HG03571 (cell line): ENCODE results near the gene CRELD2.
"Not testable (repeated sequence)": the region's sequence is repeated elsewhere in the genome, so short reads cannot be mapped to it uniquely, and the experiment has no call there.

Experiments used
- ATAC-seq: cut with Tn5 transposase; IDR thresholded peaks from one replicate; pipeline ENCODE4 v1.9.1; 2021; ENCODE audit not compliant: unreplicated experiment

CRELD2 gene

DNA sequence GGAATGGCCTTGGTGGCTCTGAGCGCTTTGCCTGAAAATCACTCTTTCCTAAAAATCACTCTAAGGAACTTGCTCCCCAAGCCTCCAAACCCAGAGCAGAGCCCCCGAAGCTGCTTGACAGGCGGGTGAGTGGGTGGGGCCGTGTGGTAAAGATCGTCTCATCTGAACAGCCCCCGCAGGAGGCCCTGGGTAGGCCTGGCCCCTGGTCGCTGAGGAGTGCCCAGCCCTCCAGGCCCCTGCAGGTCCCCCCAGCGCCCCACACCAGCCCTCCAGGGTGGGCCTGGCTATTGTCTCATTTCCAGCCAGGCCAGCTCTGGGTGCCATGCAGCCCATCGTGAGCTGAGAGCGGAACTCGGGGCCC is 25.0 kb downstream of the CRELD2 start:
- no peak for ATAC-seq

DNA sequence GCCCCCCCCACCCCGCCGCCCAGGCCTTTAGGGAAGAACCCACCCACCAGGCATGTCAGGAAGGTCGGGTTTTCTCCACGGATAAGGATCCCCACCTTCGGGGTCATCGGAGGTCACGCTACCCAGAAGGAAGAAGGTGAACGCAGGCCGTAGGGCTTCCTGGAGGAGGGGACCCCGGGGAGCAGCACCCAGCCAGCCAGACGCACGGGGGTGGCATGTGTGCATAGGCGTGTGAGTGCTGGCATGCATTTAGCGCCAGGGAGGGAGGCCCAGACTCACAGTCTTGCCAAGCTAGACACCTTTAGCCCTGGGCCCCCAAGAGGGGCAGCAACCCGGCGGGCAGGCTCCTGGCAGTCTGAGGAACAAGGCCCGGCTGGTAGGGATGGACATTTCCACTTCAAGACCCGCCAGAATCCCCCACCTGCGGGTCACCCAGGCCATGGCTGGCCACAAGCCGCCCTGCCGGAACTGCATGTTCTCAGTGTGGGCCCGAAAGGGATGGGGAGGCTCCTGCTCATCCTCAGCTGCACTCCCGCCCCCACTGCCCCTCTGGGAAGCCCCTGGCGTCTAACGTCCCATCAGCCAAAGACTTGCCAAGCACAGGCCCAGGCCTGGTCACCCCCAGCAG is 25.5 kb downstream of the CRELD2 start:
- no peak for ATAC-seq

DNA sequence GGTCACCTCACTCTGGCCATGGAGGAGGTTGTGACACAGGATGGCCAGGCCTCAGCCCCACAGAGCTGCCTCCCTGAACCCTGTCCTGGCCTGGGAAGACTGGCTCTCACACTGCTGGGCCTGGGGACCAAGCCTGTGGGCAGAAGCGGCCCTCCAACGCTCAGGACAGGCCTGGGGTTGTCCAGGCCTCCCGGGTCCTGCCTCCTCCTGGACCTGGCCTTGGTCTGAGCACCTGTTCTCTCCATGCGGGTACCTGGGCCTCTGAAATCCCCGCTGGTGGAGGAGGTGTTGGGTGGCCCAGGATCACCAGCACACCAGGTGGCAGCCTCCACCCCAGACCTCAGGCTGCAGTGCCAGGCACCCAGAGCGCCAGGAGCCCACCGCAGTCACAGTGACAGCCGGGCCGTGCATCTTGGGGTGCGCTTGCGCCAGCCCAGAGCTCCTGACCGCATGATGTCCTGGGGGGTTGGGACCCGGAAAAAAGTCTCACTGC is 26.0 kb downstream of the CRELD2 start:
- ATAC-seq, result no peak

DNA sequence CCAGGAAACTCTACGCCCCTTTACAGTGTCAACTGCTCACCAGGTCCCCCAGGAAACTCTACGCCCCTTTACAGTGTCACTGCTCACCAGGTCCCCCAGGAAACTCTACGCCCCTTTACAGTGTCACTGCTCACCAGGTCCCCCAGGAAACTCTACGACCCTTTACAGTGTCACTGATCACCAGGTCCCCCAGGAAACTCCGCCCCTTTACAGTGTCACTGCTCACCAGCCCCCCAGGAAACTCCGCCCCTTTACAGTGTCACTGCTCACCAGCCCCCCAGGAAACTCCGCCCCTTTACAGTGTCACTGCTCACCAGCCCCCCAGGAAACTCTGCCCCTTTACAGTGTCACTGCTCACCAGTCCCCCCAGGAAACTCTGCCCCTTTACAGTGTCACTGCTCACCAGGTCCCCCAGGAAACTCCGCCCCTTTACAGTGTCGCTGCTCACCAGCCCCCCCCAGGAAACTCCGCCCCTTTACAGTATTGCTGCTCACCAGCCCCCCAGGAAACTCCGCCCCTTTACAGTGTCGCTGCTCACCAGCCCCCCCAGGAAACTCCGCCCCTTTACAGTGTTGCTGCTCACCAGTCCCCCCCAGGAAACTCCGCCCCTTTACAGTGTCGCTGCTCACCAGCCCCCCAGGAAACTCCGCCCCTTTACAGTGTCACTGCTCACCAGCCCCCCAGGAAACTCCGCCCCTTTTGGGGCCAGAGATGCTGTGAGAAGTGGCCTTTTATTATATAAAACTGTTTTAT is 26.8 kb downstream of the CRELD2 start:
- ATAC-seq, result not testable (repeated sequence)

DNA sequence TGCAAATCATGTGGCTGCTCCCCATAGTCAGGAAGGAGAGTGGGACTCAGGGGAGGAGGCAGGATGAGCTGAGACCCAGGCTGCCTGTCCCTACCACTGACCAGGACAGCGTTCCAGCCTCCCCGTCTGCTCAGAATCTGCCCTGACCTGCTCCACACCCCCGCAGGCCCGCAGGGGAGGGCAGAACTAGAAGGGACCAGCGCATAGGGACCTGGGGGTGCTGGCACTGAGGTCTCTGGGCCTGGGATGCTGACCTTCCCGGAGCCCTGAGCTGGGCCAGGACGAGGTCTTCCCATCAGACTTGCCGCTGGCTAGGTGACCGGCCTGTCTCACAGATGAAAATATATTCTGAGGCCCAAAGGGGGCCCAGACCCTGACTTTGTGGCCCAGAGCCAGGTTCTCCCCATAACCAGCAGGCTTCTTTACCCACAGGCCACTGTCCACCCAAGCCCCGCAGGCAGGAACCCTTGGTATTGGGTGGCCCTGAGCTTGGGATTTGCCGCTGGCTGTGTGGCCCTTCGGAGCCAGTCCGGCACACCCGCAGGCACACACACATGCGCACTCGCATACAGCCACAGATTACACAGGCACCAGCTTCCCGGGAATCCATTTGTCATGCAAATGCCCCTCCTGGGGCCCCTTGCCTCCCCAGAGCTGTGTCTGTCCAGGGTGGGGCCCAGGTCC is 28.3 kb downstream of the CRELD2 start:
- no peak for ATAC-seq

DNA sequence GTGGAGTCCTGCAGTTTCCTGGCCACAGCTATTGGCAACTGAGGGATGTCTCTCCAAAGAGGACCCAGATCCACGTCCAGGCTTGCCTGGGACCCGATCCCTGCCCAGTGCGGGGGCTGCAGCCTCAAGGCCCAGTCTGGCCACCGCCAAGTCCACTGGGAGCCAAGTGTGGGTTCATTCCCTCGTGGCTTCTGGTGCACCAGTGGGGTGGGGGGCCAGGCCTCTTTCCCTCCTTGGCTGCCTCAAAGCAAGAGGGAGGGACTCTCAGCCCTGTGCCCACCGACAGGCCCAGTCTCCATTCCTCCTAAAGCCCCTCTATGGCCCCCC is 28.8 kb downstream of the CRELD2 start:
- no peak for ATAC-seq

DNA sequence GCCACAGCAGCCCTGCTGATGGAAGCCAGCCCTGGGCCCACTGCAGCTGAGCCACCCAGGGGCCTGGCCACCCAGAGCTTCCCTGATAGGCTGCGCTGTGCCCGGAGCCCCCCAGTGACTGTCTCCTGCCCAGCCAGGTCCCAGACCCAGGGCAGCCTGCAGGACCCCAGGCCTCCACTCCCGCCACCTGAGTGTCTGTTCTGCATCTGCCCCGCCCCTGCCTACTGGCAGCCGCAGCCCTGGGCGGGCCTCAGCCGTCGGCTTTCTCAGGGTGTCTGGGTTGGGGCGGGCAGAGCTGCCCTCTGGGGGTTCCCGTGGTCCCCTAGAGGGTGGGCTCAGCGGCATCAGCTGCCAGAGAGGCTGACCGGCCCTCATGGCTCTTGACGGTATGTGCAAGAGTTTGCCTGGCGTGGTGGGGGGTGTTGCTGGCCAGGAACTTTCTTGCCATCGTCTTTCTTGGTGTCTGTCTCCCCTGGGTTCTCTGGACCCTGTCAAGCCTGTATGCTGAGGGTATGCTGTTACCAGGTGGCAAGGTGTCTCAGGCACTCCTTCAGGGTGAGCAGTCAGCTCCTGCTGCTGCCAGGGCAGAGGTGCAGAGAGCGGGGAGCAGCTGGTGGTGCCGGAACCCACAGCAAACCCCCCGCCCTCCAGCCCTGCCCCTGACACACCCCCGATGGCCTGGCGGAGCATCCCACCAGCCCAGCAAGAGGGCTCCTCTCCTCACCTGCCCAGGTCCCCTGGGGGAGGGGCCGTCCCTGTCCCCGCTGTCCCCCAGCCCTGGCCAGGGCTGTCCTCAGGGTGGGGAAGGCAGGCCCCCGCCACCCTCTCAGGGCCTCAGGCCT is 29.9 kb downstream of the CRELD2 start:
- no peak for ATAC-seq

DNA sequence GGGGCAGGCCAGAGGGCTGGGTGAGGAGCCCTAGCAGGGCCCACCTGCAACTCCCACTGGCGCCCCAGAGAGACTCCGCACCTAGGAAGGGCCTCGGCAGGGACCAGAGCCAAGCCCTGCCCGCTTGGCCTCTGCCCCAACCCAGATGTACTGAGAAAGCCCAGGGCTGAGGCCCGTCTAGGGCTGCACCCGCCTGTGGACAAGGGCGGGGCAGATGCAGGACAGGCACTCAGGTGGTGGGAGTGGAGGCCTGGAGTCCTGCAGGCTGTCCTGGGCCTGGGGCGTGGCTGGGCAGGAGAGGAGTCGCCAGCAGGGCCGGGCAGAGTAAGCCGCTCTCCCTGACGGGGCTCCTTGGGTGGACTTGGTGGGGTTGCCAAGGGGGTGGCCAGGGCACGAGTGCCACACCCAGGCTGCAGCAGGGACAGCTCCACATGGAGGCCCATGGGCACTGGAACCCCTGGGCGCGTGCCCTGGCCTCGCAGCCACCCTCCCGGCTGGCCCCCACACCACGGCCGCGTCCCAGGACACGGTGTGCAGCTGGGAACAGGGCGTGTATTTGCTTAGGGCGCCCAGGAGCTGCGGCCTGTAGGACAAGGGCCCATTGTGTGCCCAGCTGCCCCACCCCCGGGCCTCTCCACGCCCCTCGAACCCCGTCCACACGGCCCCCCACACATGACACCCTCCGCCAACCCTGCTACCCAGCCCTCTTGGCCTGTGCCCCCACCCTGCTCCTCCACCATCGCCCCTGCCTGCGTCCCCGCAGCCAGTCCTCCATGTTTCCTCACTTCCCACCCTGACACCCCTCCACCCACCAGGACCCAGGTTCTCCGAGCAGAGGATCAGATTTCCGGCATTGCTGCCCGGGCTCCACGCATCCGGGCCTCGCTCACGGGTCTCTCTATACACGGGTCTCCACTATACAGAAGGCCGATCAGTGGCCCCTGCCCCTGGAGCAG is 30.8 kb downstream of the CRELD2 start:
- ATAC-seq, result no peak

DNA sequence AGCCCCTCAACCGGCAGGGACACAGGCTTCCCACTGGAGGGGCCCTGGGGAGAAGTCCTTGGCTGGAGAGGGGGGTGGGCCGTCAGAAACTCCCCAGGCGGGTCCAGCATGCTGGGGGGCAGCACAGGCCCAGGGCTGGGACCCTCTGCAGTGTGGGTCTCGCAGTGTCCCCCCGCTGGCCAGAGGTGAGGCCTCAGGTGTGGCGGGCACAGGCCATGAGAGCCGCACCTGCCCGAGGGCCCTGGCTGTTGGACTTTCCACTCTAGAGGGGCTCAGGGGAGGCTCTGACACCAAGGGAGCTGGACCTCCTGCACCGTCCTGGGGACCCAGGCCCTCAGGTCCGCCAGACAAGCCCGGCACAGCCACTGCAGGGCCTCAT is 31.5 kb downstream of the CRELD2 start:
- no peak for ATAC-seq

DNA sequence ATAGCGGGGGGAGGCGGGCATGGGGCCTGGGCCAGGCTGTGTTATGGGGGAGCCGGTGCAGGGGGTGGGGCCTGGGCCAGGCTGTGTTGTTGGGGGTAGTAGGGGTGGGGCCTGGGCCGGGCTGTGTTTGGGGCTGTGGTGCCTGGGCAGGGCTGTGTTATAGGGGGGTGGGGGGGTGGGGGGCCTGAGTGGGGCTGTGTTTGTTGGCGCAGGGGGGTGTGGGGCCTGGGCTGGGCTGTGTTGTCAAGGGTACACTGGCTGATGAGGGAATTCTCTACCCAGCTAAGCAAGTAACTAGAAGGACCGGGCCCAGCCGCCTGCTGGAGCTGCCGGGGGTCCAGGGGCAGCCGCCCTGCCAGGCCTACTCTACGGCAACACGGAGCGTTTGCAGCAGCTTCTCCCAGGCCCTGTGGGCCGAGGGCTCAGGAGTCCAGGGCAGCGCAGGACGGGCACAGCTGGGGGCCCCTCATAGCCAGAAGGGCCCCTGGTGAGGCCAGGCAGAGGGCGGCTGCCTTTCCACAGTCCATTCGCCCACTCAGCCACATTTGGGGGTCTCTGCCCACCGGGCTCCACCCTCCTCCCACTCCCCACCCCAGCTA is 32.1 kb downstream of the CRELD2 start:
- no peak for ATAC-seq

DNA sequence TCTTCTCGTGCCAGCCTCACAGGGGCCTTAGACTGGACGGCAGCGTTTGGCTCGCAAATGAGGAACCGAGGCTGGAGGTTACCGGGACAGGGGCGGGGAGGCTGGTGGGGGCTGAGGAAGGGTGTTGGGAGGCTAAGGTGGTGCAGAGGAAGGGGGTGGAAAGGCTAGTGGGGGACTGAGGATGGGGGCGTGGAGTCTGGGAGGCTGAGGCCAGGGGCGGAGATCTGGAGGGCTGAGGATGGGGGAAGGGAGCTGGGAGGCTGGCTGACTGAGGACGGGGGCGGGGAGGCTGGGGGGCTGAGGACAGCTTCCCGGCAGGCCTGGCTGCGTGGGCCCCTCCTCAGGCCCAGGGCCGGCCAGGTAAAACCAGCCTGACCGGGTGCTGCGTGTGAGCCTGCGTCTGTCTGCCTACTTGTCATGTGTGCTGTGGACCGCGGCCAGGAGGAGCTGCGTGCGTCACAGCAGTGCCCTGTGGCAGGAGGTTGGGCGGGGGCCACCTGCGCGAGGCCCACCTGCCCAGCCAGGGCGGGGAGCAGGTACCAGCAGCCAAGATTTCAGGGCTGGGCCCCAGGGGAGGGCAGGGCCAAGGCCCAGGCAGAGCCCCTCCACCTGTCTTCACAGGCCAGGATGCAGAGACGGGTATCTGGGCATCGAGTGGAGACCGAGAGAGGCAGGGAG is 32.7 kb downstream of the CRELD2 start:
- ATAC-seq, result no peak

DNA sequence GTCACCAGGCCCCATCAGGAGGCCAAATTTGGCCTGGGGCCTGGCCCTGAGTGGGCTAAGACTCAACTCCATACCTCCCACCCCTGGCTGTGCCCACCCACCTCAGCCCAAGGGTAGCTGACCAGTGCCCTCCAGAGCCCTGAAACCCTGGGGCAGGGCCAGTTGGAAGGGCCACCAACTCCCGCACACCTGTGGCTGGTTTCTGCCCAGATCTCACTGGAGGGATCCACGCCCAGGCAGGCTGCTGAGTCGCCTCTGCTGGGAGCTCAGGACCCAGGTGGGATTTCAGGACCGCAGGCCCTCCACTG is 33.2 kb downstream of the CRELD2 start:
- no peak for ATAC-seq

DNA sequence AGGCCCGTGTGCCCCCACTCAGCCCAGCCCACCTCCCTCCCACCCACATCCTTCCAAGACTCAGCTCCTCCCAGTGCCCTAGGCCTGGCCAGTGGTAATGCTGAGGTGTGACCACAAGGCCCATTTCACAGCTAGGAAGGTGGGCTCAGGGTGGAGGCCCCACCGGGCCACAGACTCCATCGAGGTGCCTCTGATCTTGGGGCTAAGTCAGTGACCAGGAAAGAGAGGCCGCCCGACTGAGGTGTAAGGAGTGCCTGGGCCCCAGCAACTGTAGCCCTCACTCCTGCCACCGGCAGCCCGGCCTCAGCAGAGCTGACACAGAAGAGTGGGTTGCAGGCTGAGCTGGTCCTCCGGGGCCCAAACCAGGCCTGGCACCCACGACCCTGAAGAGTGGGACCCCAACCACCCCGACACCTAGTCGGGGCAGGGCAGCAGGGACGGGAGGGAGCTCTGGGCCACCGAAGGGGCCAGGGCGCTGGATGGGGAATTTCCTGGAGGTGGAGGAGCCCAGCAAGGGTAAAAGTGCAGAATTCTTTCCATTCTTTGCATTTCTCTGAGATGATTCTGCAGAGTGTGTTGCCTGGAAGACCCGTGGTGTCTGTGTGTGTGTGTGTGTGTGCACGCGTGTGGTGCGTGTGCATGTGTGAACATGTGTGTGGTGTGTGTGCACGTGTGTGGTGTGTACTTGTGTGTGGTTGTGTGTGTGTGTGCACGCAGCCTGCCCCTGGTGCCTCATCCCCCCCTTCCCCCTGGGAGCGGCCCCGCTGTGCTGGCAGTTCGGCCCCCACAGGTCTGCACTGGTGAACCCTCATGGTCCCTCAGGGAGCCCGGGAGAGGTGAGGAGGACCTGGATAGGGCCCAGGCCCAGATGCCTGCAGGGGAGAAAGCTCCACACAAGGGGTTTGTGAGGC is 33.8 kb downstream of the CRELD2 start:
- ATAC-seq, result no peak

DNA sequence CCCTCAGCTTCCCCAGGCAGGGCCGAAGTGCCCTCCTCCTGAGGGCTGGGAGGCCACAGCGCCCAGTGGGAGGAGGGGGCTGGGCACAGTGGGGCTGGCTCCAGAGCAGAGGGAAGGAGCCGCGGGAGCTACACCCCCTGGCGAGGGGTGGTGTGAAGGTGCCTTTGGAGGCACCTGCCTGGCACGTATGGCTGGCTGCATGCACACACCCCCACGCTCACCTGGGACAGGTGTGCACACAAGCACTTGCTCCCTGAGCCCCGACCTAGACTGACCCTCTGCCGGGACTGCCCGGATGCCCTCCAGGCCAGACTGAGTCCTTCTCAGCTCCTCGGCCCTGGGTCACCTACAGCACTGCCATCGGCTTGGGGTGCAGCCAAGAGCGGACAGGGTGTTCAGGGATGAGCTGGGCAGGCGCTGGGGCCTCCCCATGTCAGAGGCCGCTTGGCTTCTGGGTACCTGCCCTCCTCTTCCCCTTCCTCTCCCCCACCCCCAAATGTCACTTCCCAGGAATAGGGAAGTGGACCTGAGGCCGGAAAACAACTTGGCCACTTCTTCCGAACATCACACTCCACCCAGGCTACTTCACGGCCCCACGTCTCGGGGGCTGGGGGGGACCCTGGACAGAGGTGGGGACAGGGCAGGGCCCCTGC is 34.7 kb downstream of the CRELD2 start:
- ATAC-seq, result no peak

DNA sequence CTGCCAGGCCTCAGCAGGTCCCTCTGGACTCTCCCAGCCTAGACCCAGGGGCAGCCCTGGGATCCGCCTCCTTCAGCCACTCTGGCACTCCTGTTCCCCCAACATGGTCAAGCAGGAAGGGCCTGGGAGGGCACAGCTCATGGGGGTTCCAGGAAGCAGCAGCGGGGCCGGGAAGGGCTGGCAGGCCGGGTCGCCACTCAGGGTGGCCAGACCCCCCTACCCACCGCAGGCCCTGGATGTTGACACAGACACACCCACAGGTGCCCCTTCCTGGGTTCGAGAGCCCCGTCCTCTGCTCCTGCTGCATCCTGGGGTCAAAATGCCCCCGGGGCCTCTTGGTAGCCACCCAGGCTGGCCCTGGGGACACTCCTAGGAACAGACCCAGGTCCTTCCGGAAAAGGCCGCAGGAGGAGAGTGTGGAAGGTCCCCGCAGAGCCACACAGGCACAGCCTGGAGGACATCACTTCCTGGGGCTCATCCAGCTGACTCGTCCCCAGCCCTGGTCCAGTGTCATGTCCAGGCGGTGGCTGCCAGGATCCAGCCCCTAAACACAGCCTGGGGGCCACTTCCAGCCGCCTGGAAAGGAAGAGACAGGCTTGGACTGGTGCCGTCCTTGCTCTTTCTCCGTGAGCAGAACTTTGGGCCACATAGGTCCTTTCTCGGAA is 35.4 kb downstream of the CRELD2 start:
- ATAC-seq, result no peak

DNA sequence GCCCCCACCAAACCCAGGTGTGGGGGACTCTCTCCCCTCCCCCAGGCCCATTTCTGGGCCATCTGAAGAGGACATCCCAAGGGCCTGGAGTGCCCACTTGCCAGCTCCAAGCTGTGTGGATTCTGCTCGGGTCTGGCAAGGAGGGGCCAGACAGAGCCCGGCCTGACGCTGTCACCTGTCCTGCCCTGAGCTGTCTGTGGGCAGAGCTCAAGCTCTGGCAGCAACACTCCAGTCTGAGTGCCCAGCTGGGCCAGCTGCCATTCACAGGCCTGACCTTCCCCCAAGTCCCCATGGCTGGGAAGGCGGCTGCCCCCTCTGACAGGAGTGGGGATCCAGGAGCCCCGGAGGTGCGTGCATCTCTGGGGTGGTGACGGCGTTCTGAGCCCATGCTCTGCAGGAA is 35.9 kb downstream of the CRELD2 start:
- ATAC-seq, result no peak

DNA sequence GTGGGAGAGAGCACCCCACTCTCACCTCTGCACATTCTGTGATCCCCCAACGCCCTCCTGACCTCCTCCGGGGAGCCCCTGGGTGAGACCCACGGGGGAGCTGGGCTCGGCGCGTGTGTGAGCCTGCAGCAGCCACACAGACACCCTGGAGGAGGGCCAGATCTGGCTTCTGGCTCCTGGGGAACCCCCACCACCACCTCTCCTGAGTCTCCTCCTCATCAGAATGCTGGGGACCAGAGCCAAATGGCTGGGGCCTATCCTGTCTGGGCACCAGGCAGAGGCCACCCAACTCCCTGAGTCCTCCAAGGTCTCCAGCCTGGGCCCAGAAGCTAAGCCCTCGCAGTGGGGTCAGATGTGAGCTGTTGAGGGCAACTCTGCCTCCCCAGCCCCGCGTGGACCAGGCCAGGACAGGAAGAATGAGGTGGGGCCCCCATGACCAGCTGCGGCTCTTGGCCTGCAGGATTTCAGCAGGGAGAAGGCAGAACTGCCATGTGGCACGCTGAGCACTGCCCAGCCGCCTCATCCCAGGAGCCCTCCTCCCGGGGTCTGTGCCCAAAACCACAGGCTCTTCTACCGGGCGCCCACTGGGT is 36.7 kb downstream of the CRELD2 start:
- ATAC-seq, result no peak
